ENCODE results near the gene NUDT16L1.

Gene NUDT16L1

DNA sequence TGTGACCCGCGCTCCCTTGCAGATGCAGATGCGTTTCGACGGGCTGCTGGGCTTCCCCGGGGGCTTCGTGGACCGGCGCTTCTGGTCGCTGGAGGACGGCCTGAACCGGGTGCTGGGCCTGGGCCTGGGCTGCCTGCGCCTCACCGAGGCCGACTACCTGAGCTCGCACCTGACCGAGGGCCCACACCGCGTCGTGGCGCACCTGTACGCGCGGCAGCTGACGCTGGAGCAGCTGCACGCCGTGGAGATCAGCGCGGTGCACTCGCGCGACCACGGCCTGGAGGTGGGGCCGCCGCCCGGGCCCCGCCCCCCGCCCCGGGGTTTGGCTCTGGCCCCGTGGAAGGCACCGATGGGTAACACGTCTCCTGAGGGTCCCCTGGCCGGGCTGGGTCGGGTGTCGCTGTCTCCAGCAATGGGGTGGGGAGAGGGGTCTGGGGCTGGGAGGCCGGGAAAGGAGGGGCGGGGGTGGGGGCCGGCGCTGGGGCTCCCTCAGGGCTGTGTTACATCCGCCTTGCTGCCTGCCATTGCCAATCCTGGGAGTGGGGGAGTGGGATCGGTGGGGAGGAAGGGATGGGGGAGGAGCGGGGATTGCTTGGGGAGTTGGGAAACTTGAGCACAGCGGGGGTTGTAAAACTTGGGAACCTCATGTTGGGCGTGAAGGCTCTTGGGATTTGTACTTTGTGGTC is 737 bp downstream of the NUDT16L1 start:
- no peak for DNase-seq (ENCODE audit: low read depth in 2 of 2, low spot score in 1 of 2)

GRCh38 chr16:4694642-4695451 is 1.5 kb downstream of the NUDT16L1 start:
- no peak for DNase-seq (ENCODE audit: low read depth in 2 of 2, low spot score in 1 of 2)

DNA sequence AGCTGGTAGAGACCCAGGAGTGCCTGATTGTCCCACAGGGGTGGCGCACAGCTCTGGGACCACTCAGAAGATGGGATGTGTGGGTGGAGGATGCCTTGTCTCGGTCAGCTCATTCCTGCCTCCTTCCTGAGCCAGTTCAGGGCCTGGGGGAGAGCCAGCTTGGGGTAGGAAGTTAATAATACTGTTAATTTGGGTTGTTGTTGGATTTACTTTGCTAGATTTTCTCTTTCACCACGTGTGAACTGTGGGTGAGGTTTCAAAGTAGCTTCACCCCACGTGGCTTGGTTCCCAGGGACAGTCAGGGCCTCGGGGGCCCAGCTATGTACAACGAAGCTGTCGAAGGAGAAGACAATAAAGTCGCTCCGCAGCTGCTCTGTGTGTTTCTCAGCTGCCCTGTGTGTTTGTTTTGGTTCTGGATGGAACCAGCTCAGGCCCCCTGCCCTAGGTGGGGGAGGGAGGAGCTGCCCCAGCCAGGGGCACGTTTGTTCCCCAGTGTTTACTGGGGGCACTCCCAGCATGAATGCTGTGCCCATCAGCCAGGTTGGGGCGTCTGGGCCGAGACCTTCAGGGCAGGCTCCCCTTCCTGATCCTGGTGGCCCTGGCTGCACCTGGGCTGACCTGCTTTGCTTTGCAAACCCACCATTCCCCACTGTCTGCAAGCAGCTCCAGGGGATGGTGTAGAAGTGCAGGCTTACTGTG is 2.3 kb downstream of the NUDT16L1 start:
- no peak for DNase-seq (ENCODE audit: low read depth in 2 of 2, low spot score in 1 of 2)

- no peak for DNase-seq (ENCODE audit: low read depth in 2 of 2, low spot score in 1 of 2)
These were observed 3.0 kb downstream of the NUDT16L1 start for GRCh38 chr16:4696172-4696904.

DNA sequence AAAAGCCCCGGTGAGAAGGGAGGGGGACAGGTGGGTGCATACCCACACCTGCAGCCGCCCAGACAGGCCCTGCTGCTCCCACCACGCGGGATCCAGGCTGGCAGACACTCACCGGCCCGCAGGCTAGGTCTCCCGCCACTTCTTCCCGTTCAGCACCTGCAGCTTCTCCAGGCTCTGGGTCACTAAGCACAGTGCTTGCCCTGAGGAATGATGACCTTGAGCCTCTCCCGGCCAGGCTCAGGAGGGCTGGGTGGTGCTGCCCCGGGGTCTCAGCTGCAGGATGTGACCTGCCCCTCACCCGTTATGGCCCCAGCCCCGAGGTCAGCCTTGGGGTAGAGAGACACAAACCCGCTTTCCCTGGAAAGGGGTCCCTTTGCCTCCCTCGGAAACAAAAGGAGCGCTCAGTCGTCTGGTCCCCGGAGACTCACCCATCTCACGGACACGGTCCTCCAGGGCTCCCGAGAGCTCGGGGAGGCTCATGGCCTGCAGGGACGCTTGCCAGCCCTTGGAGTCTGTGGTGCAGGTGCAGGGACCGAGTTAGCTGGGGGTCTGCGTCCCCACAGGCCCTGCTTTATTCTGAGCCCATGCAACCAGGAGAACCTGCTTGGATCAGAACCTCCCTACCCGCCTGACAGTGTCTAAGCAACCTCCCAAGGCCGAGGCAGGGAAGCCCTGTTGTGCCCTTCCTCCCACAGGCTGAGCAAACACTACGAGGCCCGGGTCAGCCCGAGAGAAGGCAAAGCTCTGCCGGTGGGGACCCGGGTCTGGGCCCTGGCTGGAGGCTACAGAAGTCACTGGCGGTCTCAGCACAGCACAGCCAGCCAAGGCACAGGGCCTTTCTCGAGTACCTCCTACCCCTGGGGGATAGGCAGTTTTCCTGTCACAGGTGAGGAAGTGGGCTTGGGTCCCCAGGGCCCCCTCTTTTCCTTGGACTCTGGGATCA is 3.8 kb downstream of the NUDT16L1 start:
- DNase-seq (ENCODE audit: low read depth in 2 of 2, low spot score in 1 of 2) = no peak

DNA sequence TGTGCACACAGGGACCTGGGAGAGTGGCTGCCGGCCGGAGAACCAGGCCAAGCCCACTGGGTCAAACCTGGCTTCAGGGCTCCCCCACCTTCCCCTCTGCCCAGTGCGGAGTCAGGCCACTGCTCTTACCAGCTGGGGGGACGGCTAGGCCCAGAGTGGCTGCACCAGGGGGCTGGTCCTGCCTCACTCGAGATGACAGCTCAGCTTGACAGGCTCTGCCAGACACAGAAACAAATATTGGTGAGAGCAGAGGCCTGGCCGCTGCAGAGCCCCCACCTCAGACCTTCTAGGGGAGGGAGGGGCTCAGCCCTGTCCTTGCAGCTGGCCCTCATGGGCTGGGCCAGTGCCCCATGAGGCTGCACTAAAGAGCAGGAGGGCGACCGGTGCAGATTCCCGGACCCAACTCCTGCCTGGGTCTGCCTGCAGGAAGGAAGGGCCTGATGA is 4.5 kb downstream of the NUDT16L1 start:
- DNase-seq (ENCODE audit: low read depth in 2 of 2, low spot score in 1 of 2) = no peak

GRCh38 chr16:4698321-4699045 is 5.1 kb downstream of the NUDT16L1 start:
- DNase-seq (ENCODE audit: low read depth in 2 of 2, low spot score in 1 of 2) = no peak

DNA sequence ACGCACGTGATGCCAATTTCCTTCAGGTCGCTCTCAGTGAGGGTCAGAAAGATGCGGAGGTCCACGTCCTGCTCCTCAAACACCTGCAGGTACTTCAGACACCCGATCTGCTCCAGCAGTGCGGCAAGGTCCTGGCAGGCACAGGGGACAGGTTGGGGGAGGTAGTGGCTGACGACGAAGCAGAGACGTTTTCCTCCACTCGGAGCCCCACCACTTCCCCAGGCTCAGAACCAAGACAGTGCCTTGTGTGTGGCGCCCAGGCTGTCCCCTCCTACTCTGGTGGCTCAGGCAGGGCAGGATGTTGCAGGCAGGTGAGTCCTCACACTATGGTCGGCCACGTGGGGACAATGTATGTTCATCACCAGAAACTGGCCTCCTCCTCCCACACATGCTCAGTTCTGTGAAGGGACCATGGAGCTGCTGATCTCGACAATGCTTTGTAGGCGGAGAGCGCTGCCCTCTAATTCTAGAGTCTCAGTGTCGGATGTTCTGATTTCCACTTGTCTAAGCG is 5.7 kb downstream of the NUDT16L1 start:
- no peak for DNase-seq (ENCODE audit: low read depth in 2 of 2, low spot score in 1 of 2)

DNA sequence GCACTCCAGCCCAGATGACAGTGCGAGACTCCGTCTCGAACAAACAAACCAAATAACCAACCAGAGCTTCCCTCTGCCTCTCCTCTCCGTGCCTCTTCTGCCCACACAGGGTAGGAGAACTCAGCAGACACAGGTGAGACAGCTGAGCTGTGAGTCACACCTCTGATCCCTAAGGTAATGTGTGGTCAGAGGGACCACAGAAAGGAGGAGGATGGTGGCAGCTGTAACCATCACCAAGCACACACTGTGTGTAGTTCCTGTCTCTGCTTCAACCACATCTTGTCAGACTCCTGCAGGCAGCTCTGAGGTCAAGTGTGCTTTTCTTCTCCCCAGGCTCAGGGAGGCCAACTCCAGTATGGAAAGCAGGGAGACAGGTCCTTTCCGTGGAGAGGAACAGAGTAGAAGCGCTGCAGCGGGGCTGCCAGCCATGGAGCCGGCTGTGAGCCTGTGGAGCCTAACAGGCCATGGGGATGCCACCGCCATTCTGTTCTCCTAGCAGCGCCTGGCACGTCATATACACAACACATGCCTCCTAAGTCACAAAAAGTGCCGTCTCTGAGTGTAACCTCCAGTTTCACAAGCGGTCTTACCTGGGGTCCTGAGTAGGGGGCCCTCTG is 7.1 kb downstream of the NUDT16L1 start:
- no peak for DNase-seq (ENCODE audit: low read depth in 2 of 2, low spot score in 1 of 2)

DNA sequence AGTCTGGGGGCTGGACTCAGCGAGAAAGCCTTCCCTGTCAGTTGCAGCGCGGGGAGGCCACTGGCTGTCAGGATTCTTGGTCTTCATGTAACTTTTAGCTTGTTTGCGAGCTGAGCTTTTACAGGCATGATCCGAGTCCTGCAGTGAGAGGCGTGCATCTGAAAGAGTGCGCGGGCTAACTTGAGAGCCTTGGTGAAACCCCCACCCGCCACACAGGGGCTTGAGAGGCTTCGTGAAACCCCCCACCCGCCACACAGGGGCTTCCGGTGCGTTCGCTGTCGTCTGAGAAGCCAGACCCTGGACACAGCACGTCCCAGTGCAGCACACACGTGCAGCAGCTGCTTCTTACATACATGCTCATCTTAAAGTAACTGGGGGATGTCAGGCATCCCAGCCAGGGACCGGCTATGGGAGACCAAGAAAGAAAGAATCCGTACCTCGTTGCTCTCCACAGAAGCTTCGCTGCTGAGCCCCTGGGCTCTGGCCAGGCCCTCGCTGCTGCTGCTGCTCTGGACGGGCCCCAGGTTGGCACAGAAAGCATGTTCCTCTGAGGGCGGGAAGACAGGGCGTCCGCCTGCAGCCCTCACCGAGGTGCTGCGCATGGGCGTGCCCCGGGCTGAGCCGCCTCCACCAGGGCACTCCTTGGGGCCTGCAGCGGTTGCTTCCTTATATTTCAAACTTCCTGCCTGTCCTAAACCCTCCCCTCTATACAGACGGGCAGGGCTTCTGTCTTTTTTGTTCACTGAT is 7.8 kb downstream of the NUDT16L1 start:
- DNase-seq (ENCODE audit: low read depth in 2 of 2, low spot score in 1 of 2) = no peak

DNA sequence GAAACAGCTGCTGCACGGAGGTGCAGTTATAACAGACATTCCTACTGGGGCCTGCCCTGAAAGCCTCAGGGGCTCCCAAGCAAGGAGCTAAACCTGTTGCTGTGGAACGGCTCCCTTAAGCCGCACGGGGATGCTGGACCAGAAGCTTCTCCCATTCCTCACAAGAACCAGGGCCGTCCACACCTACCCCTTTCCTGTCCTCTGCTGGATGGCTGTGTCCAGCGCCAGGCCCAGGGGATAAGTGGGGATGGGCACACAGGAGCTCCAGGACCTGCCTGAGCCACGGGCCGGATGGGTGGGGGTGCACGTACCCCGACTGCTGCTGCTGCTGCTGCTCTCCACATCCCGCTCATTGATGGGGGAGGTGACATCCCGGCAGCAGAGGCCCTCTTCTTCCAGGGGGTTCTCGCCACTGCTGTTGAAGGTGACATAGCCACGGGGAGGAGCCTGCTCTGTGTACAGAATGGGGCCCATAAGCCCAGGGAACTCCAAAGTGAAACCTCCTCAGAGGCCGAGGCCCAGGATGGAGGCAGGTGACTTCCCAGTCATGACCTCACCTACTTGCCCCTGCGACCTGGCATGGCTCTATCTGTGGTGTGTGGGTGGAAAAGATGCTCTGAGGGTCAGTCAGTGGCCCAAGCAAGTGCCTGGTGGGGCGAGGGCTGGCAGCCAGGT is 8.6 kb downstream of the NUDT16L1 start:
- no peak for DNase-seq (ENCODE audit: low read depth in 2 of 2, low spot score in 1 of 2)

GRCh38 chr16:4702466-4702808 is 9.1 kb downstream of the NUDT16L1 start:
- DNase-seq (ENCODE audit: low read depth in 2 of 2, low spot score in 1 of 2) = no peak

DNA sequence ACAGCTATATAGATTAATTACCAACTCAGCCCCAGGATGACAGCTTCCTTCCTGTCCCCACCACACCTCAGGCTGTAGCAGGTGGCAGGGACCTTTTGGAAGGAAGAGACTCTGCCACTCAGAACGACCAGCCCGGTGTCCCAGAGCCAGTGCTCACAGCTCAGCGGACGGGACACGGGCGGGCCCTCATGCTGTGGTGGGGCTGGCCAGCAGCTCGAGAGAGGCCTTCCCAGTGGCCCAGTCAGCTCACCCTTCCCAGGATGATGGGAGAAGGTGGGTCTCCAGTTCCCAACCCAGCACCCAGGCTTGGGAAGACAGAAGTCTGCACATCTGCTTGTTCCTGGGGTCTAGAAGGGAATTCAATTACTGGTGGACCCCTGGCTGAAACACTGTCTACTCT is 10.5 kb downstream of the NUDT16L1 start:
- no peak for DNase-seq (ENCODE audit: low read depth in 2 of 2, low spot score in 1 of 2)

GRCh38 chr16:4704491-4704890 is 11.1 kb downstream of the NUDT16L1 start:
- no peak for DNase-seq (ENCODE audit: low read depth in 2 of 2, low spot score in 1 of 2)

- no peak for DNase-seq (ENCODE audit: low read depth in 2 of 2, low spot score in 1 of 2)
These were observed 11.6 kb downstream of the NUDT16L1 start for GRCh38 chr16:4704913-4705312.

DNA sequence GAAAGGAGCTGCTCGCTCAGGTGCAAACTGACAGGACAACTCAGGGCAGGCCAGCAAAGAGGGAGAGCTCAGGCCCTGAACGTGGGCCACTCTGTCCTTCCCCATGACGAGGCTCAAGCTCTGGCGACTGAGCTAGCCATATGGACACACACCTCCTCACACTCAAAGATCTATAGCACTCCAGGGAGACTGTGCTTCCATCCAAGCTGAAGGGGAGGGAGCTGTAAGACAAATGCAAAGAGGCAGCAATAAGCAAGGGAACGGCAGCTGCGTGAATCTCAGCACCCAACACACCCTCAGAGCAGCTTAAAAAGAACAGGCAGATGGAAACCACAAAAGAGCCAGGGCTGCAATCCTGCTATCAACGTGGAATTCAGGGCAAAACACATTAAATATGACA is 13.5 kb downstream of the NUDT16L1 start:
- DNase-seq (ENCODE audit: low read depth in 2 of 2, low spot score in 1 of 2) = no peak

DNA sequence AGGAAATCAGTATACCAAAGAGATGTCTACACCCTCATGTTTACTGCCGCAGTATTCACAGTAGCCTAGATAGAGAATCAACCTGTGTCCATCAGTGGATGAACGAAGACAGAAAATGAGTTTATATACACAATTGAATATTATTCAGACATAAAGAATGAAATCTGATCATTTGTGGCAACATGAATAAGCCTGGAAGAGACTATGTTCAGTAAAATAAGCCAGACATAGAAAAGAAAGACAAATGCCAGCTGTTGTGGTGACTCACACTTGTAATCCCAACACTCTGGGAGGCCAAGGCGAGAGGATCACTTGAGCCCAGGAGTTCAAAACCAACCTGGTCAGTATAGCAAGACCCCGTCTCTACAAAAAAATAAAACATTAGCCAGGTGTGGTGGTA is 16.1 kb downstream of the NUDT16L1 start:
- DNase-seq (ENCODE audit: low read depth in 2 of 2, low spot score in 1 of 2) = no peak
